ENCODE results near the gene PAPOLB.

Gene PAPOLB

GRCh38 chr7:4878336-4879335 is 16.8 kb upstream of the PAPOLB start:
- no peak for DNase-seq (ENCODE audit: low read depth)

GRCh38 chr7:4876586-4876985 is 14.8 kb upstream of the PAPOLB start:
- DNase-seq (ENCODE audit: low read depth), result no peak

GRCh38 chr7:4875391-4875790 is 13.6 kb upstream of the PAPOLB start:
- DNase-seq (ENCODE audit: low read depth), result no peak

- DNase-seq (ENCODE audit: low read depth), result no peak
These were observed 11.5 kb upstream of the PAPOLB start for GRCh38 chr7:4873071-4873944.

- DNase-seq (ENCODE audit: low read depth), result no peak
These were observed 10.3 kb upstream of the PAPOLB start for GRCh38 chr7:4871930-4872675.

GRCh38 chr7:4871056-4871680 is 9.3 kb upstream of the PAPOLB start:
- no peak for DNase-seq (ENCODE audit: low read depth)

GRCh38 chr7:4868493-4868892 is 6.7 kb upstream of the PAPOLB start:
- DNase-seq (ENCODE audit: low read depth), result no peak

GRCh38 chr7:4866528-4867496 is 5.0 kb upstream of the PAPOLB start:
- no peak for DNase-seq (ENCODE audit: low read depth)

- no peak for DNase-seq (ENCODE audit: low read depth)
These were observed 326 bp upstream of the PAPOLB start for GRCh38 chr7:4862156-4862555.

- DNase-seq (ENCODE audit: low read depth), result no peak
These were observed 603 bp downstream of the PAPOLB start for GRCh38 chr7:4861227-4861626.

- no peak for DNase-seq (ENCODE audit: low read depth)
These were observed 4.6 kb downstream of the PAPOLB start for GRCh38 chr7:4857189-4857588.

GRCh38 chr7:4856336-4857057 is 5.3 kb downstream of the PAPOLB start:
- DNase-seq (ENCODE audit: low read depth), result no peak

- no peak for DNase-seq (ENCODE audit: low read depth)
These were observed 6.9 kb downstream of the PAPOLB start for GRCh38 chr7:4854916-4855315.

GRCh38 chr7:4851459-4852422 is 10.1 kb downstream of the PAPOLB start:
- DNase-seq (ENCODE audit: low read depth), result no peak

- DNase-seq (ENCODE audit: low read depth), result no peak
These were observed 11.5 kb downstream of the PAPOLB start for GRCh38 chr7:4850262-4850795.

- no peak for DNase-seq (ENCODE audit: low read depth)
These were observed 12.4 kb downstream of the PAPOLB start for GRCh38 chr7:4849390-4849789.

GRCh38 chr7:4845740-4846142 is 16.1 kb downstream of the PAPOLB start:
- DNase-seq (ENCODE audit: low read depth), result no peak

All from activated T-cell treated with anti-CD3 and anti-CD28 coated beads for 24 hours (primary cell).